A204.1 (cell line): Measurements from ENCODE around the gene TUBGCP5.

ENCODE experiments used
- FAIRE-seq: peaks from 2 replicates; lab custom pipeline; 2012; peaks lifted over from hg19 to GRCh38; lab: Jason Lieb, UNC

Gene TUBGCP5

DNA sequence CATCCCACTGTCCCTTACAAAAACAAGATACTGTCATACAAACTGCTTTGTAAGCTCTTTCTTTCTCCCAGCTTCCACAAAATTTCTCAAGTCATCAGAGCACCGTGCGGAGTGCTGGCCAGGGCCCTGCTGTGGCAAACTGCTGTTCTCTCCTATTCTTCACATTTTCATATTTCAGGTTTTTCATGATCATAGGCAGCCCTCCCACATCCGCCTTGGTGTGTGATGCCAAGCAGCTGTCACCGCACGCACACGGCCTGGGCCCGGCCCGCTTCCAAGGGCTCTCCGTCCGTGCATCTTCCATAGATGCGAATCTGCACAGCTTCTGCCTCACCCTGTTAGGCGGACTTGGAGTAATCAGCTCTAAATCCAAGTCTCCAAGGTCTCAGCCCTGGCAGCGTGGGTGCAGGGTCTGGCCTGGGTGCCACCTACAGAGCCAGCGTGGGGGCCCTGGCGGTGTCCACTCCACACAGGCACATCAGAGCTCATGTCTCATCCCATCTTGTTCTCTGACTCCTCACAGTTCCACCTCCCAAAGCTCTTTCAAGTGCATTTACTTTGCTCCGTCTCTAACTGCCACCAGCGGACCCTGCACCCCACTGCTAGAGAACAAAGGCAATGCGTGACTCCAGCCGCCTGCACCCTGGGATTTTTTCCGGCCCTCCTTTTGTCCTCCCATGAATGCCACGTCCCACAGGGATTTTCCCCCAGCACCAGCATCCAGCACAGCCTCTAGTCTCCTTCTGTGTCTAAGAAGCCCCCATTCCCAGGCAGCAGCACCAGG, 86.4 kb downstream of the TUBGCP5 start:
- no peak for FAIRE-seq

DNA sequence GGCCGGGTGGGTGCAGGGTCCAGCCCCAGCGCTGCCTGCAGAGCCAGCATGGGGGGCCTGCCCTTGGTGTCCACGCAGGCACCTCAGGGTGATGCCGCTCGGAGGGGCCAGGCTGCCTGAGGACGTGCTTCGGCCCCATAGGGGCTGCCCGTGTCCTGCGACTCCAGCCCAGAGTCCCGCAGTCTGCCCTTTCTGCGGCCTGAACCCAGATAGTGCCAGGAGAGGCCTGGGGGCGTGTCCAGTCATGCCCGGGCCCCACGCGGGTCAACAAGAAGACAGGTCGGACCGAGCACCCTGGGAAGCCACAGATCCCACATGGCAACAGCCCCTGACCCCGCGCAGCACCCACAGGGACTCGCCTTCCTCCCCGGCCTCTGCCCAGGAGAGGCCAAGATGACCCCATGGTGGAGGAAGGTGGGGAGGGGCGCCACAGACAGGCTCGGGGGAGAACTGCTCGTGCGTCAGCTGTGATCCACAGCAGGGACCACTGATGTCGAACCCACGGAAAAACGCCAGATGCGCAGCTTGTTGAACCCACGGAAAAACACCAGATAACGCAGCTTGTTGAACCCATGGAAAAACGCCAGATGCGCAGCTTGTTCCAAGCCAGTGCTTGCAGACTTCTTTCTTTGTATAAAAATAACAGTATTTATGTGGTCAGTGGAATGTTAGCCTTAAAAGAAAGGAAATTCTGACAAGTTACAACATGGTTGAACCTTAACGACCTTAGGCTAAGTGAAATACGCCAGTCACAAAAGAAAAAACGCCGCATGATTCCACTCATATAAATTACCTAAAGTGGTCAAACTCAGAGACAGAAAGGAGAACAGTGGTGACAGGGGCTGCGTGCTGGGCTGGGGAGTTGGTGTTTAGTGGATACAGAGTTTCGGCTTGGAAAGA, 87.7 kb downstream of the TUBGCP5 start:
- FAIRE-seq: no peak

DNA sequence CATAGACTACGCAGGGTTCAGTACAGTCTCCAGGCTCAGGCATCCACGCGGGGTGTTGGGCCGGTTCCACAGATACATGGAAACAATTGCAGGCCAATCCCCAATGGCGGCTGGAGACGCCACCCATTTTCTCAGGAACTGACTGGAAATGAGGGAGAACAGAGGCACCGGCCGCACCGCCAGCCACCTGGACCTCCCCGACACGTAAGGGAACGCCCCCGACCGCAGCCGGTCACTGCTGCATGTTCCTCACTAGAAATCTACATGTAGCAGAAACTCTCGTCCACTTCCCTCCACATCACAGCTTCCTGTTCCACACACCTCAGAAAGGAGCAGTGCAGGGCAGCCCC, 88.4 kb downstream of the TUBGCP5 start:
- FAIRE-seq: no peak

DNA sequence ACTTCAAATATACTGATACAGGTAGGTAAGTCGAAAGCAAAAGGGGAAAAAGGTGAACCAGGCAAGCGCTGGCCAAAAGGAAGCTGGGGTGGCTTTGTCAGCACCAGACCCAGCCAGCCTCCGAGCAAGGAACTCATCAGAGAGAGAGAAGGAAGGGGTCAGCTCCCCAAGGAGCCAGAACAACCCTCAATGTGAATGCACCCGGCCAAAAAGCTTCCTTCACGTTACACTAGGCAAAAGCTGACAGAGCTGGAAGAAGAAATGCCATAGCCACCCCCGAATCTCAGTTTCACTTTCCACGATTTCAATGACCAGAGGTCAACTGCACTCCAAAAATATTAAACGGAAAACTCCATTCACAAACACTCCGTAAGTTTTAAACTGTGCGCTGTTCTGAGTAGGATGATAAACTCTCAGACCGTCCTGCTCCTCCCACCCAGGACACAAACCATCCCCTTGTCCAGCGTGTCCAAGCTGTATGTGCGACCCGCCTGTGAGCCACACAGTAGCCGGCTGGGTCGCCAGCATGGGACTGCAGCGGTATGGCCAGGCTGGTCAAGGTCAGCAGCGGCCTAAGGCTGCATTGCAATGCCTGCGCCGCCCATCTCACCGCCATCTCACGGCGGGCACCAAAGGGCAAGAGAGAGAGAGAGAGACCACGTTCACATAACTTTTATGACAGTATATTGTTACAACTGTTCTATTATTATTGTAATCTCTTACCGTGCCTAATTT, 88.9 kb downstream of the TUBGCP5 start:
- FAIRE-seq: no peak
